ENCODE measurements around the gene TMPRSS7. TPM values are rescaled to one million over a fixed set of nuclear protein-coding genes. Genes with fewer than 3 reads are reported as not detected.

TMPRSS7 gene
- total and polyA plus RNA-seq, 2 of the 8 experiments (the other 6 are each of a cell fraction or from before 2014, with no cell fraction given): not detected

DNA sequence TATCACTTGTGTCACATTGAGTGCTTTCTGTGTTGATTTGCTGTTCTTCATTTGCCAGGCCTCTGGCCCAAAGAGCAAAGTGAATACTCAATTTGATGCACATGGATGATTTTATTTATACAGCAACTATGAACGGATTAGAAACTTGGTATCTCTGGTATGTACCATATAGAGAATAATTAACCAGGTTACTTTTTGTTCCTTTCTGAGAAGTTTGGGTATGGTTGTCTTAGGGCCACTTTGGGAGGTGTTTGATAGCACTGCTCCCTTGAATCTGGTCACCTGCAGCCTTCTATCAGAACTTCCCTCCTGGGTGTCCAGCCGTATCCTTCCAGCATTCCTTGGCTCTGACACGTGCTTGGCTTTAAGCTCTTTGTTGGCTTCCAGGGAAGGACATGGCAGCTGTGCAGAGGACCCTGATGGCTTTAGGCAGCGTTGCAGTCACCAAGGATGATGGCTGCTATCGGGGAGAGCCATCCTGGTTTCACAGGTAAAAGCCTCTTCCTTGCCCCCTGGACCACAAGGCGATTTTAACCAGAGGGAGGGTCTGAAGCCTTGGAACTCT, 23.1 kb upstream of the TMPRSS7 start:
- POLR2A ChIA-PET (ENCODE audit: partially characterized antibody): interaction anchor here (1.2 kb wide), 1 partner anchor 33 kb away, joined by 3 read pairs; the partner anchor contains the start of gene ABHD10
- no peak for FAIRE-seq
- H3K4me1 ChIP-seq (replicated peaks in 1 of 4; ENCODE audit: control insufficient read depth in 3 of 4, insufficient read depth in 4 of 4, low read length in 3 of 4): no peaks in the 10 kb centered on the region
- TF ChIP-seq JUND (IDR thresholded peaks at IDR 0.05; ENCODE audit: low read length) (no peak), FOSL1 (IDR thresholded peaks at IDR 0.05; ENCODE audit: insufficient read depth, low read depth, low read length) (no peak), CREB1 (IDR thresholded peaks at IDR 0.05) (no peak), HDAC2 (IDR thresholded peaks at IDR 0.05; ENCODE audit: borderline replicate concordance in 1 of 2, low read depth in 2 of 2, low read length in 2 of 2) (no peak), TEAD4 (IDR thresholded peaks at IDR 0.05; ENCODE audit: low read depth, low read length) (no peak), KDM4A (IDR thresholded peaks at IDR 0.05; ENCODE audit: low read depth, low read length, severe bottlenecking) (no peak), TAF7 (optimal IDR thresholded peaks at IDR 0.05; ENCODE audit: borderline replicate concordance, low read depth, low read length) (no peak), POU5F1 (IDR thresholded peaks at IDR 0.05; ENCODE audit: low read depth, low read length) (no peak), TCF12 (IDR thresholded peaks at IDR 0.05; ENCODE audit: low read depth, low read length) (no peak), CEBPB (IDR thresholded peaks at IDR 0.05; ENCODE audit: low read depth, low read length) (no peak), GTF2F1 (IDR thresholded peaks at IDR 0.05; ENCODE audit: borderline replicate concordance, low read depth, low read length) (no peak), RFX5 (IDR thresholded peaks at IDR 0.05; ENCODE audit: borderline replicate concordance, low read depth, low read length) (no peak), CHD2 (IDR thresholded peaks at IDR 0.05; ENCODE audit: low read length) (no peak), RBBP5 (IDR thresholded peaks at IDR 0.05; ENCODE audit: borderline replicate concordance, low read depth, low read length) (no peak)

More for the DNA sequence above, 23.1 kb upstream of the TMPRSS7 start:
- Histone ChIP-seq H2AFZ (ENCODE audit: low read length) (no peak overlapping the region), H3K79me1 (ENCODE audit: low read depth, low read length) (no peaks in the 10 kb centered on the region), H3K23ac (ENCODE audit: insufficient read length) (no peak overlapping the region), H3K23me2 (ENCODE audit: low read depth, low read length) (no peaks in the 10 kb centered on the region; the same call in 1 of the 2 replicates), H3K4ac (replicated peaks; ENCODE audit: insufficient read length, low read depth, low read length) (no peak overlapping the region), H3K36me3 (ENCODE audit: control insufficient read depth in 2 of 4, insufficient read depth in 4 of 4, low read length in 3 of 4) (no peaks in the 10 kb centered on the region), H3K79me2 (ENCODE audit: control insufficient read depth in 1 of 2, insufficient read depth in 2 of 2, low read length in 2 of 2) (no peaks in the 10 kb centered on the region), H2BK15ac (ENCODE audit: low read length) (no peak overlapping the region), H3K18ac (ENCODE audit: extremely low read depth, low read length) (no peak overlapping the region), H2BK5ac (ENCODE audit: low read depth, low read length) (no peak overlapping the region), H2AK5ac (ENCODE audit: low read depth, low read length) (no peak overlapping the region), H3K9ac (replicated peaks in 1 of 4; ENCODE audit: extremely low read depth in 1 of 4, low read depth in 3 of 4, low read length in 3 of 4) (no peak overlapping the region), H3K27ac (ENCODE audit: low read depth, low read length) (no peak overlapping the region), H4K5ac (ENCODE audit: insufficient read length, low read depth, low read length) (no peak overlapping the region), H3K4me2 (ENCODE audit: insufficient read depth in 1 of 2, low read depth in 2 of 2, low read length in 2 of 2) (no peak overlapping the region), H3K27me3 (replicated peaks in 1 of 4; ENCODE audit: control insufficient read depth in 3 of 4, extremely low read depth in 1 of 4, insufficient read depth in 3 of 4, low read length in 3 of 4) (no peaks in the 10 kb centered on the region), H3K4me3 (ENCODE audit: extremely low read depth in 1 of 4, insufficient read depth in 2 of 4, low read depth in 3 of 4, low read length in 4 of 4) (no peak overlapping the region), H2BK120ac (replicated peaks; ENCODE audit: low read depth, low read length) (no peak overlapping the region), H4K8ac (ENCODE audit: extremely low read depth, insufficient read depth, low read length) (no peak overlapping the region), H4K20me1 (replicated peaks in 1 of 2; ENCODE audit: control insufficient read depth in 1 of 2, insufficient read depth in 2 of 2, low read length in 2 of 2) (no peaks in the 10 kb centered on the region), H3K14ac (ENCODE audit: insufficient read length) (no peak overlapping the region), H3K9me3 (ENCODE audit: insufficient read depth in 2 of 2, low read depth in 1 of 2, low read length in 1 of 2) (no peaks in the 10 kb centered on the region), H3K56ac (replicated peaks; ENCODE audit: insufficient read length, low read depth, low read length) (no peak overlapping the region), H2BK12ac (ENCODE audit: low read depth, low read length) (no peak overlapping the region), H4K91ac (replicated peaks; ENCODE audit: insufficient read length, low read length) (no peak overlapping the region), H2BK20ac (ENCODE audit: low read length) (no peak overlapping the region)
- no peak for DNase-seq (ENCODE audit: low read depth in 1 of 2, low spot score in 2 of 2)
- CTCF ChIA-PET (ENCODE audit: partially characterized antibody): interaction anchor here (0.9 to 12.0 kb wide), 9 partner anchors 10 to 294 kb away, joined by 3 to 384 read pairs (median 8); partner anchors contain the start of gene TAGLN3
- WGBS, 2 experiments (ENCODE audit: extremely low coverage in 1 of 2, insufficient coverage in 1 of 2, insufficient read length in 1 of 2, insufficient replicate concordance in 2 of 2, low coverage in 1 of 2, low lambda C conversion rate in 2 of 2, missing lambda C conversion rate in 1 of 2): 81% methylated on average over 6 of the region's 6 CpGs; no CpG with 5 or more reads in 1 of the 2 experiments
